ENCODE results near the gene OXCT2.
A peak's percentile ranks its signal among the peaks of the same experiment; 100 is the strongest.
"Not testable (repeated sequence)": the region's sequence is repeated elsewhere in the genome, so short reads cannot be mapped to it uniquely, and the experiment has no call there.

Gene OXCT2

GRCh38 chr1:39773369-39773979, 2.3 kb upstream of the OXCT2 start:
- DNase-seq (ENCODE audit: low spot score): not testable (repeated sequence)

- peak; percentile 58 for DNase-seq (ENCODE audit: low spot score)
Measured at GRCh38 chr1:39770100-39771021, 787 bp downstream of the OXCT2 start.

- not testable (repeated sequence) for DNase-seq (ENCODE audit: low spot score)
Measured at GRCh38 chr1:39769502-39769901, 1.6 kb downstream of the OXCT2 start.

GRCh38 chr1:39766466-39766865, 4.7 kb downstream of the OXCT2 start:
- not testable (repeated sequence) for DNase-seq (ENCODE audit: low spot score)

- DNase-seq (ENCODE audit: low spot score): not testable (repeated sequence)
Measured at GRCh38 chr1:39764512-39764911, 6.6 kb downstream of the OXCT2 start.

GRCh38 chr1:39763619-39764374, 7.4 kb downstream of the OXCT2 start:
- not testable (repeated sequence) for DNase-seq (ENCODE audit: low spot score)

GRCh38 chr1:39762550-39763540, 8.3 kb downstream of the OXCT2 start:
- no peak for DNase-seq (ENCODE audit: low spot score)

GRCh38 chr1:39761557-39762260, 9.4 kb downstream of the OXCT2 start:
- no peak for DNase-seq (ENCODE audit: low spot score)
- TF ChIP-seq CTCF (IDR thresholded peaks at IDR 0.05; ENCODE audit: extremely low read depth, missing control alignments): no peak

More at GRCh38 chr1:39762550-39763540, 8.3 kb downstream of the OXCT2 start:
- TF ChIP-seq CTCF (IDR thresholded peaks at IDR 0.05; ENCODE audit: extremely low read depth, missing control alignments): no peak

- DNase-seq (ENCODE audit: low spot score): no peak
- no peak for TF ChIP-seq CTCF (IDR thresholded peaks at IDR 0.05; ENCODE audit: extremely low read depth, missing control alignments)
Measured at GRCh38 chr1:39761016-39761415, 10.1 kb downstream of the OXCT2 start.

Measured in GM20000 (cell line).